GM18511 (cell line): ENCODE measurements around the gene AMIGO3.
"Not testable (repeated sequence)": the region's sequence is repeated elsewhere in the genome, so short reads cannot be mapped to it uniquely, and the experiment has no call there.

Experiments
- ATAC-seq: cut with Tn5 transposase; IDR thresholded peaks from one replicate; pipeline ENCODE4 v1.9.1; 2021; ENCODE audit warnings: mild to moderate bottlenecking, moderate library complexity; ENCODE audit not compliant: unreplicated experiment

AMIGO3 gene

GRCh38 chr3:49712631-49713317, 6.7 kb downstream of the AMIGO3 start:
- ATAC-seq: no peak

GRCh38 chr3:49712166-49712565, 7.3 kb downstream of the AMIGO3 start:
- ATAC-seq: no peak

GRCh38 chr3:49711489-49711888, 8.0 kb downstream of the AMIGO3 start:
- no peak for ATAC-seq

GRCh38 chr3:49709852-49710251, 9.6 kb downstream of the AMIGO3 start:
- ATAC-seq: no peak

GRCh38 chr3:49707113-49707480, 12.4 kb downstream of the AMIGO3 start:
- ATAC-seq: no peak

GRCh38 chr3:49706456-49707112, 12.9 kb downstream of the AMIGO3 start:
- ATAC-seq: no peak

- no peak for ATAC-seq
These were observed 14.0 kb downstream of the AMIGO3 start for GRCh38 chr3:49705390-49705960.

- no peak for ATAC-seq
These were observed 14.9 kb downstream of the AMIGO3 start for GRCh38 chr3:49704629-49705028.

GRCh38 chr3:49703956-49704355, 15.5 kb downstream of the AMIGO3 start:
- ATAC-seq: no peak

- peak; percentile 71 for ATAC-seq
These were observed 16.0 kb downstream of the AMIGO3 start for GRCh38 chr3:49703443-49703927.

- no peak for ATAC-seq
These were observed 16.8 kb downstream of the AMIGO3 start for GRCh38 chr3:49702672-49703071.

GRCh38 chr3:49701388-49702077, 18.0 kb downstream of the AMIGO3 start:
- ATAC-seq: no peak

- no peak for ATAC-seq
These were observed 18.9 kb downstream of the AMIGO3 start for GRCh38 chr3:49700453-49701128.

GRCh38 chr3:49700014-49700413, 19.5 kb downstream of the AMIGO3 start:
- ATAC-seq: no peak

GRCh38 chr3:49699281-49699979, 20.1 kb downstream of the AMIGO3 start:
- ATAC-seq: no peak

GRCh38 chr3:49695350-49696015, 24.0 kb downstream of the AMIGO3 start:
- not testable (repeated sequence) for ATAC-seq

- not testable (repeated sequence) for ATAC-seq
These were observed 24.9 kb downstream of the AMIGO3 start for GRCh38 chr3:49694409-49695070.

- ATAC-seq: not testable (repeated sequence)
These were observed 28.0 kb downstream of the AMIGO3 start for GRCh38 chr3:49691481-49691880.

- not testable (repeated sequence) for ATAC-seq
These were observed 28.6 kb downstream of the AMIGO3 start for GRCh38 chr3:49690856-49691255.
